Activated CD8-positive, alpha-beta T cell treated with anti-CD3 and anti-CD28 coated beads for 36 hours (primary cell): ENCODE data around the gene RALB. TPM values are rescaled to one million over a fixed set of nuclear protein-coding genes. Genes with fewer than 3 reads are reported as not detected.

ENCODE experiments used
- ATAC-seq: fragments of 200-7000 bp; cut with Tn5 transposase; one replicate; pipeline ENCODE4 v1.10.0; 2021; ENCODE audit warnings: mild to moderate bottlenecking, moderate library complexity
- CTCF ChIA-PET: fragments of 350-600 bp; sonication (Branson Sonifier 250); formaldehyde crosslinking; loops from one replicate; lab custom pipeline; 2021; ENCODE audit warnings: antibody characterized with exemption; lab: Charles Lee
- POLR2A ChIA-PET: fragments of 350-600 bp; sonication (Branson Sonifier 250); formaldehyde crosslinking; loops from one replicate; lab custom pipeline; 2021; ENCODE audit warnings: antibody characterized with exemption; lab: Charles Lee
- DNase-seq: peaks from one replicate; pipeline ENCODE4 v3.0.0-alpha.2; 2020
- H3K27ac Mint-ChIP-seq: one replicate; pipeline ENCODE4 v1.8.0; 2021; ENCODE audit warnings: mild to moderate bottlenecking, mixed read lengths
- H3K27me3 Mint-ChIP-seq: one replicate; pipeline ENCODE4 v1.8.0; 2021; ENCODE audit warnings: mixed read lengths
- H3K36me3 Mint-ChIP-seq: one replicate; pipeline ENCODE4 v1.8.0; 2021; ENCODE audit warnings: low read depth, mixed read lengths
- H3K4me1 Mint-ChIP-seq: one replicate; pipeline ENCODE4 v1.8.0; 2021; ENCODE audit warnings: low read depth, mixed read lengths
- H3K4me3 Mint-ChIP-seq: one replicate; pipeline ENCODE4 v1.8.0; 2021; ENCODE audit warnings: mild to moderate bottlenecking, moderate library complexity, mixed read lengths
- H3K9me3 Mint-ChIP-seq: one replicate; pipeline ENCODE4 v1.8.0; 2021; ENCODE audit warnings: mixed read lengths
- intact Hi-C: fragments of 100-400 bp; cut with micrococcal nuclease; formaldehyde crosslinking; loops from one replicate; pipeline ENCODE4 v1.10.0; 2022
- total RNA-seq, 2 experiments: library from RNA; stranded (reverse); gene quantifications; one replicate each; pipeline ENCODE4 v1.2.3, GENCODE V29; 2021
- TF ChIP-seq, protein P1 (sequence below): fragments of 200-600 bp; IDR thresholded peaks from one replicate; pipeline ENCODE4 v1.8.0; 2022; ENCODE audit warnings: antibody characterized with exemption, mild to moderate bottlenecking

The RALB gene
- total RNA-seq, 2 experiments from 2014 or later, result 16.7 to 17.6 TPM

DNA sequence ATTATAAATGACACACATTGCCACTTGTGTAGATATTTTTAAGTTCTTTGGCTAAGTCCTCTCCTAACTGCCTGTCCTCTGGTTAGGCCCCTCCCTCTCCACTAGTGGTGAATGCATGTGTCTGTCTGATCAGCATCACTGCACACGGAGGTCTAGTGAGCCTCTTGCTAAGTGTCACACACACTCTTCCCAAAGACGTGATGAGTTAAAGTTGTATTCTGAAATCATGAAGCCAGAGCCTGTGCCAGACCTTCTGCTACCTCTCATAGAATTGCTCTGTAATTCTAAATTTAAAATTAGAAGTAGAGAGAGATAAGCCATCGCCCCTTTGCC is 41.3 kb downstream of the RALB start:
- H3K9me3 Mint-ChIP-seq, result no peaks in the 10 kb centered on the region
- intact Hi-C loops, result no loop called here
- peaks cover 15% of the 10 kb centered on the region for H3K36me3 Mint-ChIP-seq
- no peak overlapping the region for H3K27ac Mint-ChIP-seq
- TF ChIP-seq, protein P1, sequence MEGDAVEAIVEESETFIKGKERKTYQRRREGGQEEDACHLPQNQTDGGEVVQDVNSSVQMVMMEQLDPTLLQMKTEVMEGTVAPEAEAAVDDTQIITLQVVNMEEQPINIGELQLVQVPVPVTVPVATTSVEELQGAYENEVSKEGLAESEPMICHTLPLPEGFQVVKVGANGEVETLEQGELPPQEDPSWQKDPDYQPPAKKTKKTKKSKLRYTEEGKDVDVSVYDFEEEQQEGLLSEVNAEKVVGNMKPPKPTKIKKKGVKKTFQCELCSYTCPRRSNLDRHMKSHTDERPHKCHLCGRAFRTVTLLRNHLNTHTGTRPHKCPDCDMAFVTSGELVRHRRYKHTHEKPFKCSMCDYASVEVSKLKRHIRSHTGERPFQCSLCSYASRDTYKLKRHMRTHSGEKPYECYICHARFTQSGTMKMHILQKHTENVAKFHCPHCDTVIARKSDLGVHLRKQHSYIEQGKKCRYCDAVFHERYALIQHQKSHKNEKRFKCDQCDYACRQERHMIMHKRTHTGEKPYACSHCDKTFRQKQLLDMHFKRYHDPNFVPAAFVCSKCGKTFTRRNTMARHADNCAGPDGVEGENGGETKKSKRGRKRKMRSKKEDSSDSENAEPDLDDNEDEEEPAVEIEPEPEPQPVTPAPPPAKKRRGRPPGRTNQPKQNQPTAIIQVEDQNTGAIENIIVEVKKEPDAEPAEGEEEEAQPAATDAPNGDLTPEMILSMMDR, result no peak
- ChIA-PET CTCF (no interaction called here), POLR2A (no interaction called here)
- DNase-seq, result no peak
- H3K4me1 Mint-ChIP-seq, result no peaks in the 10 kb centered on the region
- no peak for ATAC-seq
- no peaks in the 10 kb centered on the region for H3K27me3 Mint-ChIP-seq
- no peak overlapping the region for H3K4me3 Mint-ChIP-seq

DNA sequence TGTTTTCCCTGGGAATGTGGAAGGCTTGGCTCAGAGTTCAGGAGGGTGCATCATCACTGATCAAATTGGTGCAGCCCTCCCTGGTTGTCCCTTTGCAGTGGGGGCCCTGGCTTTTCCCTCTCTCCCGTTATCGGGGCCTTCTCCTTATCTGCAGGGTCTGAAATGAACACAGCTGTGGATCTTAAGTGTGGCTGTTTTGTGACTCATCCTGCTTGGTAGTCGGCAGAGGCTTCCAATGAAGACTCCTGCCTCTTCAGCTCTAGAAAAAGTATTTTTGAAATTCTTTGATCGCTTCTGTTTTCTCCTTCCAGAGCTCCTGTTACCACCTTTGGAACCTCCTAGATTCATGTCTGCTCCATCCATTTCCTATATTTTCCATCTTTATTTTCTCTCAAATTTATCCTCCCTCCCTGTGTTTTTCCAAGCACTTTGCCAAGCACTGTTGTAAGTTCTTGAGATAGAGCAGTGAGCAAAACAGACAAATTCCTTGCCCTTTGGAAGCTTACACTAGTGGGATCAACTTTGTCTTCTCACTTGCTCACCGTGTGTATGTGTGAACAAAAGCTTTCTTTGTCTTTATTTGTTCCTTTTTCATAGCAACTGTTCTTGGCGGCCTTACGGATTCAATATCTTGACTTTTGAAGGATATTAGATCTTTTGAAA is 45.7 kb downstream of the RALB start:
- Mint-ChIP-seq H3K36me3 (peaks cover 7% of the 10 kb centered on the region), H3K9me3 (no peaks in the 10 kb centered on the region), H3K27ac (no peak overlapping the region), H3K27me3 (no peaks in the 10 kb centered on the region), H3K4me3 (no peak overlapping the region), H3K4me1 (peaks cover 3% of the 10 kb centered on the region)
- ChIA-PET POLR2A (interaction anchor here (0.6 to 1.8 kb wide), 2 partner anchors 16 to 66 kb away, joined by 5 read pairs; no protein-coding TSS in a partner anchor), CTCF (interaction anchor here (1.1 to 3.9 kb wide), 4 partner anchors 14 to 103 kb away, joined by 4 to 23 read pairs (median 4); no protein-coding TSS in a partner anchor)
- TF ChIP-seq, protein P1, result no peak
- intact Hi-C loops, result no loop called here
- DNase-seq (no peak), ATAC-seq (no peak)

DNA sequence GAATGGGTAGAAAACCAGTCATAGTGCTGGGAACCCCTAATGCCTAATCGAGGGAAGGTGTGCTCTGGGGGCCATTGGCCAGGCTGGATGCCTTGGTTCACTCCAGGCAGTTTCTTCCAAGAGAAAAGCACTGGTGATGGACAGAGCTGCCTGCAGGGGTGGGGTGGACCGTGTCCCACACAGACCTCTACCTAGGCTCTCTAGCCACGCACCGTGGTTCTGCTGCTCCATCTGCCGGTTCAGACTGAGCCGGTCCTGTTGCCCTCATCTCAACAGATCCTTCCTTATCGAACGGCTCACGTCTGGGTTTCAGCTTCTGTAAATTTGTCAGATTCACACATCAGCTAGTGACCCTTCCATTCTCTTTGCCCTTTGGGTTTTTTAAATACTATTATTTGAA is 46.4 kb downstream of the RALB start:
- H3K36me3 Mint-ChIP-seq, result peaks cover 4% of the 10 kb centered on the region
- no peak overlapping the region for H3K27ac Mint-ChIP-seq
- DNase-seq (no peak), ATAC-seq (no peak)
- no peaks in the 10 kb centered on the region for H3K9me3 Mint-ChIP-seq
- no peaks in the 10 kb centered on the region for H3K27me3 Mint-ChIP-seq
- peaks cover 3% of the 10 kb centered on the region for H3K4me1 Mint-ChIP-seq
- intact Hi-C loops, result no loop called here
- H3K4me3 Mint-ChIP-seq, result no peak overlapping the region
- POLR2A ChIA-PET, result no interaction called here
- CTCF ChIA-PET, result interaction anchor here (1.3 to 3.9 kb wide), 3 partner anchors 15 to 103 kb away, joined by 4 to 23 read pairs (median 4); no protein-coding TSS in a partner anchor
- TF ChIP-seq, protein P1, result no peak

DNA sequence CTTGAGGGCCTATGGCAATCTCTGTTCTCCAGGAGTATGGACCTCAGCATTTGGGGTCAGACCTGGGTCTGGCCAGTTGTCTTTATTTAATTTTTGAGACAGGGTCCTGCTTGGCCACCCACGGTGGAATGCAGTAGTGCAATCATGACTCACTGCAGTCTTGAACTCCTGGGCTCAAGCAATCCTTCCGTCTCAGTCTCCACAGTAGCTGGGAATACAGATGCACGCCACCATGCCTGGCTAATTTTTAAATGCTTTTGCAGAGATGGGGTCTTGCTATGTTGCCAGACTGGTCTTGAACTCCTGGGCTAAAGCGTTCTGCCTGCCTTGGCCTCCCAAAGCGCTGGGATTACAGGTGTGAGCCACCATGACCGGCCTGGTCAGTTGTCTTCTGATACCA is 46.9 kb downstream of the RALB start:
- Mint-ChIP-seq H3K9me3 (no peaks in the 10 kb centered on the region), H3K36me3 (peaks cover 4% of the 10 kb centered on the region), H3K27ac (no peak overlapping the region), H3K27me3 (no peaks in the 10 kb centered on the region), H3K4me1 (peaks cover 3% of the 10 kb centered on the region), H3K4me3 (no peak overlapping the region)
- intact Hi-C loops, result no loop called here
- ChIA-PET CTCF (interaction anchor here (1.3 to 2.0 kb wide), 3 partner anchors 13 to 104 kb away, joined by 4 to 12 read pairs (median 4); no protein-coding TSS in a partner anchor), POLR2A (interaction anchor here (0.7 kb wide), 1 partner anchor 15 kb away, joined by 4 read pairs; no protein-coding TSS in a partner anchor)
- TF ChIP-seq, protein P1, result no peak
- ATAC-seq (no peak), DNase-seq (no peak)

DNA sequence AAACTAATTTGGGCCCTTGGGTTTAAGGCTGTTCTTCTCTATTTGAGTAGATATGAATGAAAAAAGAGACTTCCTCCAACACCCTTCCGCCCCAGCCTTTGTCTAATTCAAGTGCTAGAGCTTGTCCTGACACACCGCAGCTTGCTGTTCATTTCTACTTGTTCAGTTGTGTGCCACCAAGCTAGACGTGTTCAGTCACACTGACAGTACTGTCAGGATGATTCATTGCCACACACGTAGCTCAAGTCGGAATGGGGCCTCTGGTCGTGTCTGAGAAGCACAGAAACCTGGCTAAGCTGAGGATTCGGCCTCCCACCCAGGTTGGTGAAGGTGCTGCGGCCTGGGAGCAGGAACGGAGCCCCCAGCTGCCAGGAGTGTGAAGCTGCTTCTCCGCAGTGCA is 47.7 kb downstream of the RALB start:
- TF ChIP-seq, protein P1, result no peak
- ChIA-PET CTCF (interaction anchor here (2.0 kb wide), 1 partner anchor 12 kb away, joined by 12 read pairs; no protein-coding TSS in a partner anchor), POLR2A (interaction anchor here (0.7 kb wide), 1 partner anchor 14 kb away, joined by 4 read pairs; no protein-coding TSS in a partner anchor)
- Mint-ChIP-seq H3K36me3 (peaks cover 4% of the 10 kb centered on the region), H3K4me3 (no peak overlapping the region), H3K27ac (no peak overlapping the region), H3K4me1 (peaks cover 3% of the 10 kb centered on the region), H3K27me3 (no peaks in the 10 kb centered on the region), H3K9me3 (no peaks in the 10 kb centered on the region)
- ATAC-seq, result no peak
- DNase-seq, result no peak
- intact Hi-C loops, result no loop called here
